BLaER1 (cell line): ENCODE data around the gene FUT1.
"Not testable (repeated sequence)": the region's sequence is repeated elsewhere in the genome, so short reads cannot be mapped to it uniquely, and the experiment has no call there.

ENCODE experiments used
- H3K27ac ChIP-seq: shearing (Covaris generic); formaldehyde crosslinking; 2 replicates; pipeline ENCODE4 v1.8.1; 2022
- H3K27me3 ChIP-seq: shearing (Covaris generic); formaldehyde crosslinking; 2 replicates; pipeline ENCODE4 v1.8.1; 2022
- H3K36me3 ChIP-seq: shearing (Covaris generic); formaldehyde crosslinking; 2 replicates; pipeline ENCODE4 v1.8.1; 2022
- H3K4me1 ChIP-seq: shearing (Covaris generic); formaldehyde crosslinking; 2 replicates; pipeline ENCODE4 v1.8.1; 2022
- H3K4me2 ChIP-seq: shearing (Covaris generic); formaldehyde crosslinking; 2 replicates; pipeline ENCODE4 v1.8.1; 2022
- H3K4me3 ChIP-seq: shearing (Covaris generic); formaldehyde crosslinking; 2 replicates; pipeline ENCODE4 v1.8.1; 2022
- H3K9ac ChIP-seq: shearing (Covaris generic); formaldehyde crosslinking; 2 replicates; pipeline ENCODE4 v1.8.1; 2022
- H3K9me3 ChIP-seq: shearing (Covaris generic); formaldehyde crosslinking; 2 replicates; pipeline ENCODE4 v1.8.1; 2022
- H4K20me1 ChIP-seq: shearing (Covaris generic); formaldehyde crosslinking; 2 replicates; pipeline ENCODE4 v1.8.1; 2022
- Cebpa-rat ChIP-seq: shearing (Covaris generic); IDR thresholded peaks from 2 replicates; pipeline ENCODE4 v1.8.1; 2022

FUT1 gene

DNA sequence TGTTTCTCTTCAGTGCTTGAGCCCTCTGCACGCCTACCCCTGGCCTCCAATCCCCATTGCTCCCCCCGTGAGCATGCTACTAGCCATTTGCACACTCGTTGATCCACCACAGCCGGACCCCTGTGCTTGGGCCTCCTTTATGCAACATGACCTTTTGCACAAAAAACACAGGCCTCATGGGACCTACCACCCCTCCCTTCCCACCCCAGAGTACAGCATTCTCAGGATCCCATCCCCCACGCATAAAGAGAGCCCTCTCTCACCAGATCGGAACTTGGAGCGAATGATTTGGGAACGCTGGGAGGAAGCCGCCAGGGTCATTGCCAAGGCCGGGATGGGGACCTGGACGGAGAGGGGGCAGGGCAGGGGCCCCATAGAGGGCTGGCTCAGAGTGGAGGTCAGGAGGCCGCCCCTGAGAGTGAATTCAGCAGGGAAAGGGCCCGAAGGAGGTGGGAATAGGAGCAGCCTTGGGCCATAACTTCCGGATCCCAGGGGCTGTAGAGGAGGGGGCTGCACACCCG is 33.7 kb downstream of the FUT1 start:
- Histone ChIP-seq H3K4me3 (no peak overlapping the region), H4K20me1 (no peaks in the 10 kb centered on the region), H3K36me3 (0 out of 2 replicates have a peak, but pooled peaks cover 5% of the 10 kb centered on the region), H3K4me1 (peaks cover 46% of the 10 kb centered on the region), H3K27ac (peak overlapping the region; percentile 73), H3K27me3 (no peaks in the 10 kb centered on the region), H3K9me3 (no peaks in the 10 kb centered on the region), H3K4me2 (peak overlapping the region; percentile 81), H3K9ac (peak overlapping the region; percentile 11; the same call in 1 of the 2 replicates)
- TF ChIP-seq Cebpa-rat: no peak

DNA sequence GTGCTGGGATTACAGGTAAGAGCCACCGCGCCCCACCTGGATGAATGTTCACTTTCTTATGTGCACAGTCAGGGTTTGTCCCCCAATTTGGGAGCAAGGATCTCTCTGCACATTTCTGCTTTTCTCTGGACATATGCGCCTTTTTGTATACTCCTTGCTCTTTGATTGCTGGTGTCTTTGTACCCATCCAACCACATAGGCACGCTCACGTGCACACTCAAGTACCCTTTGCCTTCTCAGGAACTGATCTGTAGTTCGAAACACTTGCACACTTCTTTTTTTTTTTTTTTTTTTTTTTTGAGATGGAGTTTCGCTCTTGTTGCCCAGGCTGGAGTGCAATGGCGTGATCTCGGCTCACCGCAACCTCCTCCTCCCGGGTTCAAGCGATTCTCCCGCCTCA is 34.3 kb downstream of the FUT1 start:
- H3K36me3 ChIP-seq, H3K27me3 ChIP-seq, H3K9ac ChIP-seq, H3K9me3 ChIP-seq, H4K20me1 ChIP-seq, H3K4me2 ChIP-seq, H3K27ac ChIP-seq, H3K4me3 ChIP-seq: not testable (repeated sequence)
- peaks cover 51% of the 10 kb centered on the region for H3K4me1 ChIP-seq

DNA sequence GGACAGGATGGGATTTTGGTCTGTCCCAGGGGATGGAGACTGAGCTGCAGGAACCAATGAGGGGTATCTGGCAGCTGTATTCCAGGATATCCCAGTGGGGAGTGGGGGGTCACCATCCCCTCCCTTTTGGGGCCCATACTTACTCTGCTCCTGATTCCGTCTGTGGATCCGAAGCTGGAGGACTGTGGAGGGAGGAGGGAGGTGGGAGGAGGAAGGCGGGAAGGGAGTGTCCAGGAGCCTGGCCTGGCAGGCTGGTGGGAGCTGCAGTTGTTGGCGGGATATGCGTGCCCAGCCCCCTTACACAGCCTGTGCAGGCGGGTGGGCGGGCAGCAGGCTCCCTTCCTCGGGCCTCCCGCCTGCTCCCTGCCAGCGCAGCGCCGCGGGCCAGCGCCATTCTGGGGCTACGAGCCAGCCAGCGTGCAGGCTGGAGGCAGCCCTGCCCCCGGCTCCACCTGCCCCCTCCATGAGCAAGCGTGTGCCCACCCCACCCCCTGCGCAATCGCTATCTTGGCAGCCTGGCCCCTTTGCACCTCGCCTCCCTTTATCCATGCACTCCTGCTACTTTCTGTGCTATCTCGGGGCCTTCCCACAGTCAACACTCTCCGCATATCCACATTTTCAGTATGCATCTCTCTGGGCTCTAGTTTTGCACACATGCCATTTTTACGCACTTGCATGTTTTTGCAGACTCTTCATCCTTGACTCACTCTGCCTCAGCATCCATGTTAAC is 35.7 kb downstream of the FUT1 start:
- no peak overlapping the region for H3K27ac ChIP-seq
- H3K4me2 ChIP-seq: no peak overlapping the region
- no peaks in the 10 kb centered on the region for H3K27me3 ChIP-seq
- no peak overlapping the region for H3K4me3 ChIP-seq
- H3K36me3 ChIP-seq: no peaks in the 10 kb centered on the region
- H4K20me1 ChIP-seq: no peaks in the 10 kb centered on the region
- TF ChIP-seq Cebpa-rat: no peak
- H3K9me3 ChIP-seq: no peaks in the 10 kb centered on the region
- peaks cover 54% of the 10 kb centered on the region for H3K4me1 ChIP-seq
- no peak overlapping the region for H3K9ac ChIP-seq

DNA sequence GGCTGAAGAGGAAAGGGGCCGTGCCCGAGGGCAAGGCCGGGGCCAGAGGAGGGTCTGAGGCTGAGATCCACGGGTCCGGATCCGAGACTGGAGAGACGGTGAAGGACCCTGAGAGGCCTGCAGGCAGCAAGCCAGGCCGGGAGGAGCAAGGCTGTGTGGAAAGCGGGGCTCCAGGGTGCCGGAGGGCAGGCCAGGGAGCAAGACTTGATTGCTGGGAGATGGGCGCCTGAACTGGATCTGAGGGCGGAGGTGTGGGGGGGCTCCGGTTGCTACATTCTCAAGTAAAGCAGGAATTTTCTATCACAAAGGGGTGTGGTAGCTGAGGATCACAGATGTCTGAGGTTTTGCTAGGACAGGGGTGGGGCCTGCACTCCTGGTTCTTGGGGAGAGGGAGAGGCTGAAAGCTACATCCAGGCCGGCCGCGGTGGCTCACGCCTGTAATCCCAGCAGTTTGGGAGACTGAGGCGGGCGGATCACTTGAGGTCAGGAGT is 36.7 kb downstream of the FUT1 start:
- H3K27ac ChIP-seq: peak overlapping the region; percentile 77; the same call in 1 of the 2 replicates
- H3K4me1 ChIP-seq: peaks cover 47% of the 10 kb centered on the region
- 0 out of 2 replicates have a peak, but pooled peaks cover 5% of the 10 kb centered on the region for H3K9me3 ChIP-seq
- TF ChIP-seq Cebpa-rat: no peak
- H3K27me3 ChIP-seq: no peaks in the 10 kb centered on the region
- peaks cover 7% of the 10 kb centered on the region; the same call in 1 of the 2 replicates for H3K36me3 ChIP-seq
- H3K4me2 ChIP-seq: peak overlapping the region; percentile 85
- no peaks in the 10 kb centered on the region for H4K20me1 ChIP-seq
- peak overlapping the region; percentile 79; the same call in 1 of the 2 replicates for H3K4me3 ChIP-seq
- H3K9ac ChIP-seq: peak overlapping the region; percentile 83; the same call in 1 of the 2 replicates

DNA sequence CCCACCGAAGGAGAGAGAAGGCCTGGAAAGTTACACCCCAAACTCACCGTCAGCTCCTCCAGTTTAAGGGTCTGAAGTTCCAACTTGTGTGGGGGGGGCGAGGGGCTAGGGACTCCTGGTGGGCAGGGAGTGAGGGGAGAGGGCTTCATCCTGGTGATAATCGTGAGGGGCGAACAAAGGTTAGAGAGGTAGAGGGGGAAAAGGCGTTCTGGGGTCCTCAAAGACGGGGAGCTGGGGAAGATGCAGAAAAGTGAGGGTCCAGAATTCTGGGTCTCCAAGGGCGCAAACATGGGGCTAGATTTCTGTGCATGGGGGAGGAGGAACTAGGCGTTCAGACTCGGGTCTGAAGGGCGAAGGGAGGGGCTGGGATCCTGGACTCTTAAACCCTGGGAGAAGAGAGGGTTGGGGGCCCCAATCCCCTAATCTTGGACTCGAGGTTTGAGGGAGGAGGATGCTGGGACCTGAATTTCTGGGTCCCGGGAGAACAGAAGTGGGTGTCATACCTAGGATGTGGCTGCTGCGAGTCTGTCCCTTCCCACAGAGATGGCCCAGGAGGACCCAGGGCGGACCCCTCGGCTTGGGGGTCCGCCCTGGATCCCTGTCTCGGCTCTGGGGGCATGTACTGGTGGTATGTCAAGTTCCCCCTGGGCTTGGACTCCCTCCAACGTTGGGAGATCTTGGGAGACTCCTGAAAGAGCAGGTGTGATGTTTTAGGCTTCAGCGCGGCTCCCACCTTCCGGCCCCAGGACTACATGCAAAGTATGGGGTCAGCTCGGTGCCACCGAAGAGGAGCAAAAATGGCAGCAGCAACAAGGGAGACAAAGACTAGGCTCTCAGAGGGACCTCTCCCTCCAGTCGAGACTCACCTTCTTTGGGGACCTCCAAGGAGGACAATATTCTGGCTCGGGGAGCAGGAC is 37.4 kb downstream of the FUT1 start:
- peaks cover 7% of the 10 kb centered on the region; the same call in 1 of the 2 replicates for H3K36me3 ChIP-seq
- H3K4me1 ChIP-seq: peaks cover 43% of the 10 kb centered on the region
- H3K4me2 ChIP-seq: peak overlapping the region; percentile 85
- peak overlapping the region; percentile 83 for H3K9ac ChIP-seq
- H3K4me3 ChIP-seq: peak overlapping the region; percentile 79
- no peaks in the 10 kb centered on the region for H3K27me3 ChIP-seq
- H4K20me1 ChIP-seq: no peaks in the 10 kb centered on the region
- peak overlapping the region; percentile 77 for H3K27ac ChIP-seq
- 0 out of 2 replicates have a peak, but pooled peaks cover 5% of the 10 kb centered on the region for H3K9me3 ChIP-seq
- no peak for TF ChIP-seq Cebpa-rat

DNA sequence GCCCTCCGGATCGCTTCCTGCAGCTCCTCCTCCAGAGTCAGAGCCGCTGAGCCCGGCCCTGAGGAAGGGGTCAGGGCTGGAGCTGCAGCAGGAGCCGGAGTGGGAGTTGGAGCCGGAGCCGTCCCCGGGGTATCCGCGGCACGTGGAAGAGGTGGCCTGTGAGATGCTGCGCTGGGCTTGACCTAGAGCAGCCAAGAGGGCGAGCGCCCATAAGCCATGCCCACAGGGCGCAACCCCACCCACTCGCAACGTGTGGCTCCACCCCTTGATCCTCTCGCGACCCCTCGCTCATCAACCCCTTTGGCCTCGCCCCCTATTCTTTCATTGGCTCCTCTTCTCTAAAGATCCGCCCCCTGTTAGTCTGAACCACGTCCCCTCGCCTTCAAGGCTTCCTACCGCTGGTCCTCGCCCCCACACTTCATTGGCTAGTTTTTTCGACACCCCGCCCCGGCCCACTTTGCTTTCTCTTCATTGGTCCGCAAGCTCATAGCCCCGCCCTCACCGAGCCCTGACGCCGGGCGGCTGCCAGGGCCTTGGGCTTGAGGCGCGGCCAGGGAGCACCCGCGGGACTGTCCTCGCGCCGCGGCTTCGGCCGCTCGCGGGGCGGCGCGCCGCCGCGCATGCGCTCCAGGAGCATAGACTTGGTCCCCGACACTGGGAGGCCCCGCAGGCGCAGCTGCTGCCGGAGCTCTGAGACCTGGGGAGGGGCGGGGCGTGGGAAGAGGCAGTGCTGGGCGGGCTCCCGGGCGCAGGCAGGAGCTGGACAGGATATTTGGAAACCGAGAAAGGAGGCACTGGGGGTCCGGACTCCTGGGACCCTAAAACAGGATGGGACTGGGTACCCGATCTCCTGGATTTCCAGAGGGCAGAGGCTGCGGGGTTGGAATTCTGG is 38.3 kb downstream of the FUT1 start:
- H3K9ac ChIP-seq: peak overlapping the region; percentile 83
- H4K20me1 ChIP-seq: no peaks in the 10 kb centered on the region
- peaks cover 34% of the 10 kb centered on the region for H3K4me1 ChIP-seq
- H3K36me3 ChIP-seq: peaks cover 7% of the 10 kb centered on the region; the same call in 1 of the 2 replicates
- TF ChIP-seq Cebpa-rat: no peak
- H3K4me3 ChIP-seq: peak overlapping the region; percentile 79
- H3K27ac ChIP-seq: peak overlapping the region; percentile 77
- 0 out of 2 replicates have a peak, but pooled peaks cover 5% of the 10 kb centered on the region for H3K9me3 ChIP-seq
- no peaks in the 10 kb centered on the region for H3K27me3 ChIP-seq
- H3K4me2 ChIP-seq: peak overlapping the region; percentile 94

DNA sequence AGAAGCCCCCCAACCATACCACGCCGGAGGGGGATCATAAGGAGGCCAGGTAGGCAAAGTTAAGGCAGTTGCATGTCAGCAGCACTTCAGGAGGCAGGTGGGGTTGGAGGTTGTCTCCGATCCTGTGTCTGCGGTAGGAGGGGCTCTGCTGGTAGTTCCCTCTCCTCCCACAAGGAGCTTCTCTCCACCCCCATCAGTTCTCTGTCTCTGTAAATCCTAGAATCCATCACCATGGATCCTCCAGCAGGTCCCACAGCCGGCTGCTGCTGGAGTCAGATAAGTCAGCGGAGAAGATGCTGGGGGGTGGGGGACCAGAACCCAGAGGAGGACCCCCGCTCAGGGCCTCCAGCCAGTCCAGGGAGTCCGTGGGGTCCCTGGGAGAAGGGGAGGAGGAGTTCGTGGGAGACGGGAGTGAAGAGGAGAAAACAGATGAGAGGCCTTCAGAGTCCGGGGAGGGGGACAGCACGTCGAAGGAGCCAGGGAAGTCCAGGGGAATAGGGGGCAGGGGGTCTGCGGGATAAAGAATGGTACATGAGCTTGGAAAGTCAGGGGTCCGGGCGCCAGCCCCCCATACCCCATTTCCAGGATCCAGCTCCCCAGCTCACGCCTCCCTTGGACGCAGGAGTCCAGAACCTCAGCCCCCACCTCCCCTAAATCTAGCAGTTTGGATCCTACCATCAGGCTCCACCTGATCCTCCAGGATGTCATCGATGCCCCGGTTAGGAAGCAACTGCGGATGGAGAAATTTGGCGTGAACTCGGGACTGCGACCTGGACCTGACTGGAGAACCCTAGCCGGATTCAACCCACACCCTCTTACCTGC is 39.2 kb downstream of the FUT1 start:
- TF ChIP-seq Cebpa-rat: no peak
- Histone ChIP-seq H3K36me3 (peaks cover 7% of the 10 kb centered on the region; the same call in 1 of the 2 replicates), H3K4me3 (peak overlapping the region; percentile 79), H4K20me1 (no peaks in the 10 kb centered on the region), H3K27me3 (no peaks in the 10 kb centered on the region), H3K4me1 (peaks cover 30% of the 10 kb centered on the region), H3K27ac (peak overlapping the region; percentile 60), H3K9me3 (0 out of 2 replicates have a peak, but pooled peaks cover 5% of the 10 kb centered on the region), H3K9ac (peak overlapping the region; percentile 77), H3K4me2 (peak overlapping the region; percentile 94)

DNA sequence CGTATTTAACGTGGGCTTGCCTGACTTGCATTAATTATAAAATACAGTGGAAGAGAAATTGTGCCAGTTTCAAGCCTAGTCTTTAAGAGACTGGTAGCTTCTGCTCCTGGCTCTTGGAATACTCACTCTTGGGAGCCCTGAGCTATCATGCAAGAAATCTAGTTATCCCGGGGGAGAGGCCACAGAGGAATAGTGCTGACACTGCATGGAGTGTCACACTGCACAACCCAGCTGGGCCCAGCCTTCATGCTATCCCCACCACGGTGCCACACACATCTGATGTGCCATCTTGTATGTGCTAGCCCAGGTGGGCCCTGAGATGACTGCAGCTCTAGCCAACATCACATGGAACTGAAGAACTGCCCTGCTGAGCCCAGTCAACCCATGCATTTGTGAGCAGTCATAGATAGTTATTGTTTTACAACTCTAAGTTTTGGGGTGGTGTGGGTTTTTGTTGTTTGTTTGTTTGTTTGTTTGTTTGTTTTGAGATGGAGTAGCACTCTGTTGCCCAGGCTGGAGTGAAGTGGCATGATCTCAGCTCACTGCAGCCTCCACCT is 41.3 kb downstream of the FUT1 start:
- no peak for TF ChIP-seq Cebpa-rat

More for the DNA sequence above, 41.3 kb downstream of the FUT1 start:
- H4K20me1 ChIP-seq: no peaks in the 10 kb centered on the region
- no peak overlapping the region for H3K4me3 ChIP-seq
- H3K27me3 ChIP-seq: no peaks in the 10 kb centered on the region
- 0 out of 2 replicates have a peak, but pooled peaks cover 5% of the 10 kb centered on the region for H3K9me3 ChIP-seq
- H3K9ac ChIP-seq: no peak overlapping the region
- H3K4me1 ChIP-seq: peaks cover 30% of the 10 kb centered on the region
- H3K4me2 ChIP-seq: no peak overlapping the region
- H3K36me3 ChIP-seq: peaks cover 21% of the 10 kb centered on the region
- H3K27ac ChIP-seq: no peak overlapping the region
